ENCODE data around the gene ZP2.

The ZP2 gene

DNA sequence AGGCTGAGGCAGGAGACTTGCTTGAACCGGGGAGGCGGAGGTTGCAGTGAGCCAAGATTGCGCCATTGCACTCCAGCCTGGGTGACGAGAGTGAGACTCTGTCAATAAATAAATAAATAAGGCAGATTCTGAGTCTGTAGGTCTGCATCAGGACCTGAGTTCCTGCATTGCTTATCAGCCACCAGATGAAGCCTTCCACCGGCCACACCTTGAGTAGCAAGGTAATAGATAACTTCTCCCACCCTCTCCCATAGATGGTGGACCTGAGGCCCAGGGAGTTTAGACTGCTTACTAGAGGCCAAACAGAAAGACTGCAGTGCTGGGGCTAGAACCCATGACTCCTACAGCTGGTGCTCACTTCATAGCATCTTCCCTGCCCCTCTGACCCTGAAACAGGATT, 22.1 kb downstream of the ZP2 start:
- no peaks in the 10 kb centered on the region for H3K79me2 ChIP-seq (ENCODE audit: insufficient read depth, low read length)
- H4K20me1 ChIP-seq (ENCODE audit: insufficient read depth, low read length) = no peaks in the 10 kb centered on the region
- TF ChIP-seq CTCF (IDR thresholded peaks at IDR 0.05; ENCODE audit: borderline replicate concordance, extremely low read depth, low read length, poor library complexity, severe bottlenecking) (no peak), EZH2 (IDR thresholded peaks at IDR 0.05; ENCODE audit: borderline replicate concordance, low read depth, low read length, severe bottlenecking) (no peak)
- no peaks in the 10 kb centered on the region for H3K36me3 ChIP-seq (ENCODE audit: insufficient read depth, low read length)
- DNase-seq (no peak), ATAC-seq (ENCODE audit: insufficient read depth, low read depth) (no peak)
- no peak overlapping the region for H3K9ac ChIP-seq (ENCODE audit: low read depth, low read length)
- no peak overlapping the region for H3K4me3 ChIP-seq (ENCODE audit: low read depth in 1 of 2, low read length in 2 of 2)
- H2AFZ ChIP-seq (ENCODE audit: low read depth, low read length) = no peak overlapping the region
- no peaks in the 10 kb centered on the region for H3K4me1 ChIP-seq (ENCODE audit: insufficient read depth, low read length)
- H3K9me3 ChIP-seq (ENCODE audit: insufficient read depth, low read length, severe bottlenecking) = no peaks in the 10 kb centered on the region
- H3K27ac ChIP-seq (ENCODE audit: low read length) = no peak overlapping the region
- peaks cover under 1% of the 10 kb centered on the region for H3K27me3 ChIP-seq (ENCODE audit: insufficient read depth, low read length, poor library complexity)
- no peak overlapping the region for H3K4me2 ChIP-seq (ENCODE audit: insufficient read depth, low read length)

- Histone ChIP-seq H3K9ac (ENCODE audit: low read depth, low read length) (no peak overlapping the region), H3K4me3 (ENCODE audit: low read depth in 1 of 2, low read length in 2 of 2) (no peak overlapping the region), H3K36me3 (ENCODE audit: insufficient read depth, low read length) (peaks cover 13% of the 10 kb centered on the region), H3K79me2 (ENCODE audit: insufficient read depth, low read length) (no peaks in the 10 kb centered on the region), H3K9me3 (ENCODE audit: insufficient read depth, low read length, severe bottlenecking) (no peaks in the 10 kb centered on the region), H3K4me1 (ENCODE audit: insufficient read depth, low read length) (no peaks in the 10 kb centered on the region), H3K27me3 (ENCODE audit: insufficient read depth, low read length, poor library complexity) (no peaks in the 10 kb centered on the region), H2AFZ (ENCODE audit: low read depth, low read length) (no peak overlapping the region), H3K27ac (ENCODE audit: low read length) (no peak overlapping the region), H4K20me1 (ENCODE audit: insufficient read depth, low read length) (no peaks in the 10 kb centered on the region), H3K4me2 (ENCODE audit: insufficient read depth, low read length) (no peak overlapping the region)
- DNase-seq (no peak), ATAC-seq (ENCODE audit: insufficient read depth, low read depth) (no peak)
- TF ChIP-seq EZH2 (IDR thresholded peaks at IDR 0.05; ENCODE audit: borderline replicate concordance, low read depth, low read length, severe bottlenecking) = no peak
- TF ChIP-seq CTCF (IDR thresholded peaks at IDR 0.05; ENCODE audit: borderline replicate concordance, extremely low read depth, low read length, poor library complexity, severe bottlenecking) = no peak
Observed at GRCh38 chr16:21186326-21186691, 25.1 kb downstream of the ZP2 start.

DNA sequence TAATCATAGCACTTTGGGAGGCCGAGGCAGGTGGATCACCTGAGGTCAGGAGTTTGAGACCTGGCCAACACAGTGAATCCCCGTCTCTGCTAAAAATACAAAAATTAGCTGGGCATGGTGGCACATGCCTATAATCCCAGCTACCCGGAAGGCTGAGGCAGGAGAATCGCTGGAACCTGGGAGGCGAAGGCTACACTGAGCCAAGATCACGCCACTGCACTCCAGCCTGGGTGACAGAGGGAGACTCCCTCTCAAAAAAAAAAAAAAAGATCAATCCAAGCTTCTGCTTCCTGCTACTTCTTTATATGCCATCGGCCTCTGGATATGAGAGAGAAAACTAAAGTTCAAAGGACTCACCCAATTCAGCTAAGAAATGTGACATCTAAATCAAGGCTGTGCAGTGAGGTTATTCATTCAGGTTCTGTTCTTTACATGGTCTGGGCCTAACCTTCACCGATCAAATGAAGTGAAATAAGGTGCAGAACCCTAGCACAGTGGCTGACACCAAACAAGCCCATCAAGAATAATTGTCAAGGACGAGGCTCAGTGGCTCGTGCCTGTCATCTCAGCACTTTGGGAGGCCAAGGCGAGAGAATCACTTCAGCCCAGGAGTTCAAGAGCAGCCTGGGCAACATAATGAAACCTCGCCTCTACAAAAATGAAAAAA, 25.6 kb downstream of the ZP2 start:
- H3K36me3 ChIP-seq (ENCODE audit: insufficient read depth, low read length) = peaks cover 18% of the 10 kb centered on the region
- no peak overlapping the region for H3K9ac ChIP-seq (ENCODE audit: low read depth, low read length)
- H3K4me3 ChIP-seq (ENCODE audit: low read depth in 1 of 2, low read length in 2 of 2) = no peak overlapping the region
- no peaks in the 10 kb centered on the region for H3K9me3 ChIP-seq (ENCODE audit: insufficient read depth, low read length, severe bottlenecking)
- no peaks in the 10 kb centered on the region for H3K79me2 ChIP-seq (ENCODE audit: insufficient read depth, low read length)
- H2AFZ ChIP-seq (ENCODE audit: low read depth, low read length) = no peak overlapping the region
- no peaks in the 10 kb centered on the region for H3K4me1 ChIP-seq (ENCODE audit: insufficient read depth, low read length)
- H3K27me3 ChIP-seq (ENCODE audit: insufficient read depth, low read length, poor library complexity) = no peaks in the 10 kb centered on the region
- no peaks in the 10 kb centered on the region for H4K20me1 ChIP-seq (ENCODE audit: insufficient read depth, low read length)
- DNase-seq (no peak), ATAC-seq (ENCODE audit: insufficient read depth, low read depth) (no peak)
- no peak overlapping the region for H3K27ac ChIP-seq (ENCODE audit: low read length)
- no peak for TF ChIP-seq EZH2 (IDR thresholded peaks at IDR 0.05; ENCODE audit: borderline replicate concordance, low read depth, low read length, severe bottlenecking)
- TF ChIP-seq CTCF (IDR thresholded peaks at IDR 0.05; ENCODE audit: borderline replicate concordance, extremely low read depth, low read length, poor library complexity, severe bottlenecking) = no peak
- H3K4me2 ChIP-seq (ENCODE audit: insufficient read depth, low read length) = no peak overlapping the region

Data from DND-41 (cell line).